Cortex of kidney (tissue), 1 donor: Measurements from ENCODE around the gene ARHGAP23.
"Not testable (repeated sequence)": the region's sequence is repeated elsewhere in the genome, so short reads cannot be mapped to it uniquely, and the experiment has no call there.

Source experiments
- DNase-seq: peaks from one replicate; lab custom pipeline; 2025; lab: John Stamatoyannopoulos, UW

ARHGAP23 gene

DNA sequence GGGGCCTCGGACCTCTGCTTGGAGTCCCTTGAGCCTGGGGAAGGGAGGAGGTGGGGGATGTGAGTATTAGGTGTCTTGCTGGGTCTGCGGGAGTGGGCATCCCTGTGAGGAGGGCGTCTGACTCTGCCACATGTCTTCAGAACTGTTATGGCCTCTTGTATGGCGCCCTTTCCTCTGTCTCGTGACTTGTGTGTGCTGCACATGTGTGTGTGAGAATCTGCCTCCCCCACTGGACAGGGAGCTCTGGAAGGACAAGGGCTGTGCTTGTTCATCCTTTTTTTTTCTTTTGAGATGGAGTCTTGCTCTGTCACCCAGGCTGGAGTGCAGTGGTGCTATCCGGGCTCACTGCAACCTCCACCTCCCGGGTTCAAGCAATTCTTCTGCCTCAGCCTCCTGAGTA, 33.4 kb downstream of the ARHGAP23 start:
- no peak for DNase-seq

DNA sequence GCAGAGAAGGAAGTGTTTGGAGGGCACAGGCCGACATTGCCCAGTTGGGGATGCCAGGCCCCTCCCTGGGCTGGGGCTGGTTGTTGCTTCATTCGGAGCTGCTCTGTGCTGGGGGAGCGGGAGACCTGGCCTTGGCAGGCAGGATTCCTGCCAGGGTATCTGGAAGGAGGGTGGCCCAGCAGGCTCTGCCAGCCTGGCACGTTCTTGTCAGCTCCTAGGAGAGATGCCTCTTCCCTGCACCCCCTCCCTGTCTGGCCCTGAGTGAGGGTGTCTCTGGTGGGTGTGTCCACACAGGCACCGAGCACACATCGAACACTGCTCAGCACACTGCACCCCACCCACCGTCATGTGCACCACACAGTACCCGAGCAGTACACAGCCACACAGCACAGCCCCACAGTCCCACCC, 35.2 kb downstream of the ARHGAP23 start:
- no peak for DNase-seq

DNA sequence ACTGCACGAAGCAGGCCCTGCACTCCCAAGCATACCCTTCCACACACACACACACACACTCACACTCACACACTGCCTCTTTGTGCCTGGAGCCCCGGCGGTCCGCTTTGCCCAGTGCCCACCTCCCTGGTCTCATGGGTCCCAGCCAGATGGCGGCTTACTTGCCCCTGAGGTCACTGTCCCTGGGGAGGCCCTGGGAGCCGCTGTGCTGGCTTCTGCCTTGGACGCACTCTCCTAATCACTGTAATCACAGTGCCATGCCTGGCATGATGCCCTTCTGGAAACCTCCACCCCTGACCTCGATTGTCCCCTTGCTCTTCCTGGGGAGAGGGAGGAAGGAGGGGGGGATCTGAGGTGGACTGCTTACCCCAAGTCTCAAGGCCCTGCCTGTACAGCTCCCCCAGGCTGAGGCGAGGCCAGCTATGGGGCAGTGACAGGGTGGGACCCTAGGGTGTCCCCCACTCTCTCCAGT, 36.0 kb downstream of the ARHGAP23 start:
- DNase-seq = no peak

DNA sequence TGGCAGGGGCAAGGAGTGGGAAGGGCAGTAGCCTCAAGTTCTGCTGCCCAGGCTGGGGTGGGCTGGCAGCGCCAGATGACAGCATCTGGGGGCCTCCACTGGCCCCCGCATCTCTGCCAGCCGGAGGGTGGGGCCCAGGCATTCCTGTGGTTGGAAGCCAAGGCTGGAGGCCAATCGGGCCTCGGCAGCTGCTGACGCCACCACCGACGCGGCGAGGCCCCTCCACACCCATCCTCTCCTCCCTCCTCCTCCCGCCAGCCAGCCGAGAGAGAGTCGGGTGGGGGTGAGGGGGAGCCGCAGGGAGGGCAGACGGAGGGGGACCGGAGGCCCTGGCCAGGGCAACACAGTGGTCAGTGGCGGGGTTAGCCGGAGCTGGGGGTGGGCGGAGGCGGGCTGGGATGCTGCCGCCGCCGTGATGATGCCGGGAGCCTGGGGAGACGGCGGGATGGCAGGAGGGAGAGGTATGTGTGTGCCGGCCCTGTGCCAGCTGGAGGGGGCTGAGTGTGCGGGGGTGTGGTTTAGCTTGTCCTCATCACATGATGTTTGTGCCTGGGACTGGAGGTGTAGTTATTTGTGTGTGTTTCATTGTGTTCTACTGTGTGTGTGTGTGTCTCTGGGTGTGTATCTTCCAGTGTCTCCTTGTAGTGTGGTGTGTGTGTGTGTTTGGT, 36.6 kb downstream of the ARHGAP23 start:
- DNase-seq = no peak

DNA sequence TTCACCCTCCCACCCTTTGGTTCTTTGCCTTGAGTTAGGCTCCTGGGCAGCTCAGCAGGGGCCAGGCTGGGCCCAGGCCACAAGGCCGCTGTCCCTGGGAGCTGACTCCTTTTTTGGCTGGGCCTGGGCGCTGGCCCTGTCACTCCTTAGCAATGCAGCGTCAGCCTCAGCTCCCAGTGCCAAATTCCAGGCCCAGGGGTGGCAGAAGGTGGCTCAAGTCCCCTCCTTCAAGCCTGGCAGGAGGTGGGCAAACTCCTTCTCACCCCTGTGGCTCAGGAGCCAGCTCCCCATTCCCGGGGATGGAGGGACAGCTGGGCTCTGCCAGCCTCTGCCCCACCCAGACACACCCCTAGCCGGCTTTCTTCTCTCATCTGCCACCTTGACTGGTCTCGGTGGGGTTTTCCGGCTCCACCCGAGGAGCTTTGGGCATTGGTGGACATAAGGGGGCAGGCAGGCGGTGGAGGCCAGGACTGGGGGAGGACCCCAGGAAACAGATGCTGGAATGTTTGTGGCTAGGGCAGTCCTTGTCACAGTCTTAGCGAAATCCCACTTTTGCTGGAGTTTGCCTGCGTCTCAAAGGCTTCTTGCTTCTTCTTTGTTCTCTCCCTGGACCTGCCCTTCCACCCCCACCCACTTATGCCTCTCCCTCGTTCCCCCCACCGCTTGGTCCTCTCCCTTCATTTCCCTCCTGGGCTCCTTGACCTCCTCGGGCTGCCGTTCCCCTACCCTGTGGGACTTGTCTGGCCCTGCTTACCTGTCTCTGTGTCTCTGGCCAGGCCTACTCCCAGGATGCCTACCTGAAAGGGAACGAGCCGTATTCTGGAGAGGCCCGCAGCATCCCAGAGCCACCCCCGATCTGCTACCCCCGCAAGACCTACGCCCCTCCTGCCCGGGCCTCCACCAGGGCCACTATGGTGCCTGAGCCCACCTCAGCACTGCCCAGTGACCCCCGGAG, 37.4 kb downstream of the ARHGAP23 start:
- no peak for DNase-seq

DNA sequence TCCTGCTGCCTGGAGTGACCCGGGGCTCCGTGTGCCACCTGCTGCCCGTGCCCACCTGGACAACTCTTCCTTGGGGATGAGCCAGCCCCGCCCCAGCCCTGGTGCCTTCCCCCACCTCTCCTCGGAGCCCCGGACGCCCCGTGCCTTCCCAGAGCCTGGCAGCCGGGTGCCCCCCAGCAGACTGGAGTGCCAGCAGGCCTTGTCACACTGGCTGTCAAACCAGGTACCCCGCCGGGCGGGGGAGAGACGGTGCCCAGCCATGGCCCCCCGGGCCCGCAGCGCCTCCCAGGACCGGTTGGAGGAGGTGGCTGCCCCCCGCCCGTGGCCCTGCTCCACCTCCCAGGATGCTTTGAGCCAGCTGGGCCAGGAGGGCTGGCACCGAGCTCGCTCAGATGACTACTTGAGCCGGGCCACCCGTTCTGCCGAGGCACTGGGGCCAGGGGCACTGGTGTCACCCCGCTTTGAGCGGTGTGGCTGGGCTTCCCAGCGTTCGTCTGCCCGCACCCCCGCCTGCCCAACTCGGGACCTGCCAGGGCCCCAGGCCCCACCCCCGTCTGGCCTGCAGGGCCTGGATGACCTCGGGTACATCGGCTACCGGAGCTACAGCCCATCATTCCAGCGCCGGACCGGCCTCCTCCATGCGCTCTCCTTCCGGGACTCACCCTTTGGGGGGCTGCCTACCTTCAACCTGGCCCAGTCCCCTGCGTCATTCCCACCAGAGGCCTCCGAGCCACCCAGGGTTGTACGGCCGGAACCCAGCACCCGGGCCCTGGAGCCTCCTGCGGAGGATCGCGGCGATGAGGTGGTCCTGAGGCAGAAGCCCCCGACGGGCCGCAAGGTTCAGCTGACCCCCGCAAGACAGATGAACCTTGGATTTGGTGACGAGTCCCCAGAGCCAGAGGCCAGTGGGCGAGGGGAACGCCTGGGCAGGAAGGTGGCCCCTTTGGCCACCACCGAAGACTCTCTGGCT, 38.4 kb downstream of the ARHGAP23 start:
- no peak for DNase-seq

DNA sequence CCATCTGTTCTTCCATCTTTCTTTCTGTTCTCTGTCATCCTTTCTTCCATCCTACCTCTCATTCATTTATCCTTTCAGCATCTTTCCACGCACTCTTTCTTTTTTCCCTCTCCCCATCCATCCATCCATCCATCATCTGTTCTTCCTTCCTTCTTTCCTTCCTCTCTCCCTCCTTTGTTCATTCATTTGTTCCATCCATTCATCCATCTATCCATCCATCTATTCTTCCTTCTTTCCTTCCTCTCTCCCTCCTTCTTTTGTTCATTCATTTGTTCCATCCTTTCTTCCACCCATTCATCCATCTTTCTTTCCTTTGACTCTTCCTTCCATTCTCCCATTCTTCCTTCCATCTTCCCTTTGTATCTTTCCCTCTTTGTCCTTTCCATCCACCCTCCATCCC, 39.2 kb downstream of the ARHGAP23 start:
- DNase-seq = no peak

DNA sequence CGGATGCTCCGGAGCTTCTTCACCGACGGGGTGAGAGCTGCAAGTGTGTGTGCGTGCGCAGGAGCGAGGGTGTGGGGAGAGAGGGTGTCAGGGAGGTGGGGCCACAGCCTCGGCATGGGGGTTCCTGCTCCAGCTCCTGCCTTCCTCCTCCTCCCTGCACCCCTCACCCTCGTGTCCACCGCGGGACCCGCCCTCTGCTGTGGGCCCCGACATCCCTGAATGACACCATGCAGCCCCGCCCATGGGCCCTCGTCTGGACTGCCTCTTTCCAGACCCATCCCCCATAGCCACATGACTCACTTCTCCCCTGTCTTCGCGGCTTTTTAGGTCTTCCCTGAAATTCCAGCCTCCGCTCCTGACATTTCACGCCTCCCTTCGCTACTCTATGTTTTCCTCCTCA, 41.6 kb downstream of the ARHGAP23 start:
- DNase-seq = no peak

DNA sequence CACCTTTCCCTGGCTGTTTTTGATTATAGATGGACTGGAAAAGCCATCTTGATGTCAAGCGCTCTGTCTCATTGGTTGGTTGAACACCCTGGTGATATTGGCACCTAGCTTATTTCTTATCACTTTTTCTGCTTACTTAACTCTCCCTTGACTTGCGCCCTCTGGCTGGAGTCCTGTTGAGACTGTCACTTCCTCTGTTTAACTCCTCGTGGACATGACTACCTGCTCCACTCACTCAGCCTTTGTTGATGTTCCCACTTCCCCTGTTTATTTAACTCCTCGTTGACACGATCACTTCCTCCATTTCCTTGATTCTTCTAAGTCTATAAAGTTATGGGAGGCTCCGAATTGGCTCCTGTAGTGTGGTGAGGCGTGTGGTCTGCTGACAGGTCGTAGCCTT, 43.0 kb downstream of the ARHGAP23 start:
- DNase-seq = not testable (repeated sequence)

DNA sequence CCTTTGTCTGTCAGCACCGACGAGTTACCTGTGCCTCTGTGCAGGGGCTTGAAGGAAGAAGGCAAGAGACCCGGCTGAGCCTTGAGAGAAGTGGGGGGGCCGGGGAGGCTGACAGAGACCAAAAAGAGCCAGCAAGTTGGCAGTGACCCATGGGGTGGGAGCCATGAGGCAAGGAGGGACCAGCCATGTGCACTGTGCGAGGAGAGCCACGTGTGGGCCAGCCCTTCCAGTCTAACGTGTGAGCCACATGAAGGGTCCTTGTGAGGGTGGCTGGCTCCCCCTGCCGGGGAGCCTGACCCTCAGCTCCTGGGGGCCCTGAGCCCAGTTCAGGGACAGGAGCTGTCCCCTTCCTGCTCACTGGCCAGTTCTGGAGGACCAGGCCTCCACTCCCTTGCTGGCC, 46.4 kb downstream of the ARHGAP23 start:
- not testable (repeated sequence) for DNase-seq

DNA sequence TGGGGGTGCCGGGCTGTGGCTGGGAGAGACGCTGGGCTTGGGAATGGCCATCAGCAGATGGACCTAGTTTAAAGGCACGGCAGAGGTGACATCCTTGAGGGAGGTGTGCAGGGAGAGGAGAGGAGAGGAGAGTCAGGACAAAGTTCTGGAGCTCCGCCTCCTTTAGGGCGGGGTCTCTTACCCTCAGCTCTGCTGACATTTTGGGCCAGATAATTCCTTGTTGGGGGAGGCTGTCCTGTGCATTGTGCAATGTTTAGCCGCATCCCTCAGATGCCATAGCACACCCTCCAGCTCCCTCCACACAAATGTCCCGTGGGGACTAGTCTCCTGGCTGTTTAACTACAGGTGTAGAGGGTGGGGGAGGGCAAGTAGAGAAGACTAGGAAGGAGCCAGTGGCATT, 48.3 kb downstream of the ARHGAP23 start:
- DNase-seq = no peak

DNA sequence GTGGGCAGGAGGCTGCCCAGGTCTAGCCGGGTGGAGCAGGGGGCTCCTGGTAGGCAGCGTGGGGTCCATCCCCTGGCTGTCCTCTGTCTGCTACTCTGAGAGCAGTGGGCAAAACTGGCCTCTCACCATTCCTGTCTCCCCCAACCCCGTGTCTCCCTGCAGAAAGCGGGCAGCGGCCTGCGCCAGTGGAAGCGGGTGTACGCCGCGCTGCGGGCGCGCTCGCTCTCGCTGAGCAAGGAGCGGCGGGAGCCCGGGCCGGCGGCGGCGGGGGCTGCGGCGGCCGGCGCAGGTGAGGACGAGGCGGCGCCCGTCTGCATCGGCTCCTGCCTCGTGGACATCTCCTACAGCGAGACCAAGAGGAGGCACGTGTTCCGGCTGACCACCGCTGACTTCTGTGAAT, 49.2 kb downstream of the ARHGAP23 start:
- not testable (repeated sequence) for DNase-seq

DNA sequence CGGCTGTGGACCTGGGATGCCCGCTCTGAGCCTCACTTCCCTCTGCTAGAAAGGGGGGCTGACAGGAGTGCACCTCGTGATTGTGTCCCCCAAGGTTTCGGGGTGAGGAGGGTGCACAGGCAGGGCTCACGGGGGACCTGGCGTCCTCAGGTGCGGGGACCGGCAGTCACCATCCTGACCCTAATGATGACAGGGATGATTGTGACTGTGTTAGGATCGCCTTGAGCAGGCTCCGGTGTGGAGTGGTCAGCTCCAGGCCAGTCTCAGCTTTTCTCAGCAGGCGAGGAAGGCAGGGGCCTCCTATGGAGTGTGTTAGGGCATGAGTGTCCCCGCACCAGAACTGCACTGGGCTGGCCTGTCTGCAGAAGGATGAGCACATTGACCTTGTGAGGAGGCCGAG, 49.7 kb downstream of the ARHGAP23 start:
- not testable (repeated sequence) for DNase-seq

DNA sequence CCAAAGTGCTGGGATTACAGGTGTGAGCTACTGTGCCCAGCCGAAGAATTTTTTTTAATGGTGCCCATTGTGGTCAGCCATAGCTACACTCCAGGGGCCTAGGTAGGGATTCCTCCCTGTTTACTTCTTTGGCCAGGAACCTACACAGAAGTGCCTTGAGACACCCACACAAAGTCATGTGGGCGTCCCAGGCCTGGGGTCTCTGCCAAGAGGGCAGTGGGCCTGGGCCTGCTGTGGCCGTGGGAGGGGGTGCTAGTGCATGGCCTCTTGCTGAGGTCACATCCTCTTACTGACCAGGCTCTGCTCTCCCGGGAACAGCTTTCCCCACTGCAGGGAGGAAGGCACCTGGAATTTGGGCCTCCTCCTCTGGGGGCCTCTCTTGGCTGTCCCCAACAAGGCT, 50.4 kb downstream of the ARHGAP23 start:
- DNase-seq = not testable (repeated sequence)

DNA sequence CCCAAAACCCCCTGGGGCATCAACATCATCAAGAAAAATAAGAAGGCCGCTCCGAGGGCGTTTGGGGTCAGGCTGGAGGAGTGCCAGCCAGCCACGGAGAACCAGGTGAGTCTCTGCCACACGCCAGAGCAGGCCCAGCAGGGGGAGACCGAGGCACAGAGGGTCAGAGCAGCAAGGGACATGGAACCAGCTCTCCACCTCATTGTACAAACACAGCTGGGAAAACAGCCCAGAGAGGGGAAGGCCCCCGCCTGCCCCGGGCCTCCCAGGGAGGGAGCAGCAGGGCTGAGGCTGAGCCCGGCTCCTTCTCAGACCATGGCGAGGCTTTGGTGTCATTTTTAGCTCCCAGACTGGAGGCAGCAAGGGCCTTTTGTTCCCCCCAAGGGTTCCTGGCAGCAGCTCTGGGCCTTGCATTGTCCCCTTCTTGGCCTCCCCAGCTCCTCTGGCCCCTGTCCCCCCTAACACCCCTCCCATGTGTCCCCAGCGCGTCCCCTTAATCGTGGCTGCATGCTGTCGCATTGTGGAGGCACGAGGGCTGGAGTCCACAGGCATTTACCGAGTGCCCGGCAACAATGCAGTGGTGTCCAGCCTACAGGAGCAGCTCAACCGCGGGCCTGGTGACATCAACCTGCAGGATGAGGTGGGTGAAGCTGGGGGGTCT, 53.9 kb downstream of the ARHGAP23 start:
- not testable (repeated sequence) for DNase-seq

DNA sequence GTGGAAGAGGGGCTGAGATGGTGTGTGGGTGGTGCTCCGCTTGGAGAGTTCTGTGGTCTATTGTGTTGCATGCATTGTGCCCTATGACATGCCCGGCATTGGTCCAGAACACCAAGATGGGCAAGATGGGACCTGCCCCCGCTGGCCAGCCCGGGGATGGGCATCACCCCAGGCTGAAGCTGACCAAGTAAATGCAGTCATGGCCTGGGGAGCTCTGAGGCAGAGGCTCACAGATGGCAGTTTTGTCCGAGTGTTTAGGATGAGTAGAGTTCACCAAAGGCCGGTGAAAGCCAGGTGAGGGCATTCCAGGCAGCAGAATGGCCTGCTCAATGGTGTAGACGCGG, 54.4 kb downstream of the ARHGAP23 start:
- not testable (repeated sequence) for DNase-seq

DNA sequence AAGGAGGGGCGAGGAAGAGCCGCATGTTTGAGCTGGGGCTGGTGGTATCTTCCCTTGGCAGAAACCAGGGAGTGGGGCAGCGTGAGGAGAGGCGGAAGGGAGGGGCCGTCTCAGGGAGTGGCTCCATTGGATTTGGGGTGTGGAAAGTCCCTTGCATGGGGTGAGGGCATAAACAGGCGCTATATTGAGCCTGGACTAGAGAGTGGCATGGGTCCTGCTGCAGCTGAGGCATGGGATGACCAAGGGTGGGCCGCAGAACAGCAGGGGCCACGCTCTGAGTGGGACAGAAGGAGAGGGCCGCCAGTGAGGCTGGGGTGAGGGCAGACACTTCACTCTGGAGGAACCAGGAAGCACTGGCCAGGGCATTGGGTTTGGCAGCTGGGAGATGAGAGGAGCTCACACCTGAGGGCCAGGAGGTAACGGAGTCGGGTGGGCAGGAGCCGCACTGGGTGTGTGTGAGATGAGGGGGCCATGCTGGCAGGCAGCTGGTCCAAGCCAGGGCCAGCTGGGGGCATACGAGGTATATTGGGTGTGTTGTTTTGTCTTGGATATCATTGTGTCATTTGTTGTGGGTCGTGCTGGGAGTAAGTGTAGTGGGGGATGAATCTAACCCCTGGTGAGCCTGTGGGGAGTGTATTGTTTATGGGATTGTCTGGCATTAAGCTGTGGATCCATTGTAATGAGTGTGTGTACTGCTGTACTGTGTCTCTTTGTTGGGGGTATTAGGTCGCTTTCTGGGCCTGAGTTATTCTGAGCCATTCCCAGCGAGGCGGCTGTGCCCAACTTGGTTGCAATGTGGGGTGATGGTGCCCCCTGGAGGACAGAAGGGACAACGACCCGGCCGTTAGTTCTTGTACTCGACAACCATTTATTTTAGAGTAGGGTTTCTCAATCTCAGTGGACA, 56.2 kb downstream of the ARHGAP23 start:
- not testable (repeated sequence) for DNase-seq

DNA sequence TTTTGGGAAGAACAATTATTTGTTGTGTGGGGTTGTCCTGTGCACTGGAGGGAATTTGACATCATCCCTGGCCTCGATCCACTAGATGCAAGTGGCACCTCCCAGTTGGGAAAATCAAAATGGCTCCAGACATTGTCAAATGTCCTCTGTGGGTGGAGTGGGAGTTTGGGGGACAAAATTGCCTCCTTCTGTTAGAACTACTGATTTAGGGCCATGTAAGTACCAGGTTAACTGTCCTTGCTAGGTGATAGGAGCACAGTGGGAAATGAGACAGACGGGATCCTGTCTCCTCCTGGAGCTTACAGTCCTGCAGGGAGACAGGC, 56.8 kb downstream of the ARHGAP23 start:
- DNase-seq = no peak

DNA sequence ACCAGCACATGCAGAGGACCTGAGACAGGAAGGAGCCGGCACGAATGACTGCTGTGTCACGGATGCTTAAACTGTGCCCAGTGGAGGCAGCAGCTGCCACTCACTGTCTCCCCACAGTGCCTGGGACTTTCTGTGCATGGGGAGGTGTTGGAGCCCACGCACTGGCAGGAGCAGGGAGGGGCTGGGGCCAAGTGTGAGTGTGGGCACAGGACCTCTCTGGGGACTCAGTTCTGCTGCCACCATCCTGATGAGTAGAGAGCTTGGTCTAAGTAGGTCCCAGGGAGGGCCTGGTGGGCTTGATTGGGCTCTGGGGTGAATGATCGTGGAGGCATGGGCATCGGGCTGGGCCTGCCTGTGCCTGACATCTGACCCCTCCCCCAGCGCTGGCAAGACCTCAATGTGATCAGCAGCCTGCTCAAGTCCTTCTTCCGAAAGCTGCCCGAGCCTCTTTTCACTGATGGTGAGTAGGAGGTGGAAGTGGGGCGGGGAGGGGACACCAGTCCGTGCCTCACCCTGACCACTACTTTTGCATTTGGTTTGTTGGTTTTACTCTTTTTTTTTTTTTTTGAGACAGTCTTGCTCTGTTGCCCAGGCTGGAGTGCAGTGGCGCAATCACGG, 57.5 kb downstream of the ARHGAP23 start:
- not testable (repeated sequence) for DNase-seq

DNA sequence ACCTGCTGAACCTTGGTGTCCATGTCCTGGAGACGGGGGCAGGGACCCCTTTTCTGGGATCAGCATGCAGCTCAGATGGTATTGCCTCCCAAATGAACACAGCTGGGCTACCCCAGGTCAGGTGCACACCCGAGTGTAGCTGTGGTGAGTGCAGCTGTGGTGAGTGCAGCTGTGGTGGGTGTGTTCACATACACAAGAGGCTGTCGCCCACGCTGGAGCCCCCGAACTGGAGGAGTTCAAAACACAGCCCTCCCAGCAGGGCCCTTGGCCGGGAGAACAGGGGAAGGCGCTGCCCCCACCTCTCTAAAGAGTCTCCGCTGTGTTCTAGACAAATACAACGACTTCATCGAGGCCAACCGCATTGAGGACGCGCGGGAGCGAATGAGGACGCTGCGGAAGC, 61.5 kb downstream of the ARHGAP23 start:
- DNase-seq = not testable (repeated sequence)
